Epithelial cell of proximal tubule (primary cell): ENCODE measurements around the gene TPRX2. TPM values are rescaled to one million over a fixed set of nuclear protein-coding genes. Genes with fewer than 3 reads are reported as not detected.

Source experiments
- DNase-seq: peaks from one replicate; pipeline ENCODE4 v3.0.0-alpha.2; 2011; ENCODE audit warnings: low read depth
- H3K4me3 ChIP-seq: 2 replicates; pipeline ENCODE4 v1.5.1; 2011; ENCODE audit warnings: low read depth, mild to moderate bottlenecking, low read length
- total RNA-seq: library from RNA; depleted of rRNA; stranded (reverse); fragments of >200 nt; gene quantifications from 2 replicates; pipeline ENCODE4 v1.2.3, GENCODE V29; 2015
- TF ChIP-seq, protein P1 (sequence below): conservative IDR thresholded peaks from 2 replicates; pipeline ENCODE4 v1.5.1; 2012; ENCODE audit warnings: low read depth, mild to moderate bottlenecking, low read length

TPRX2 gene
- total RNA-seq, 1 donor from 2014 or later, result not detected

DNA sequence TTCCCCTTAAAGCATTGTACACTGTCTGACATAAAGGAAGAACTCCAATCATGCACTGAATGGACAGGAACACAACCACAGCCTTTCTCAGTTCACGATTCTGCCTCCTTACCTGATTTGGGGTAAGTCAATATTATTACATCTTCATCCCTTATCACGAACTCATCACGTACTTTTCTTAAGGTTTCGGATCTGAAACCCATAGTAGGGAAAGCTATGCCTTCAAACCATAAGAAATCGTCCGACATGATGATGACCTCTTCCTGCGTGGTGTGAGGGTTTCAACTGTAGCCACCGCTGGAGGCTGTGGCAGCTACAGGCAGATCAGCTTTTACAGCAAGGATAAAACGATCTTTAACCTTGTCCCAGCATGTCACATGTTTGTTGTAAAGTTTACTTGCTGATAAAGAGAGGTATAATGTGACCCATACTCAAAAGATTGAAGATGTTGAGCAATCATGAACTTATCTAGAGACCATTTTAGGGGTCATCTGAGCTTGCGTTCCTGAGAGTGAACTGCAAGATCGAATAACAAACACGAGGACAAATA lies 27.1 kb downstream of the TPRX2 start, which contains the start of gene SULT2A1:
TSS of gene SULT2A1 (minus strand) at position 306 of the 550 bp plus-strand sequence. CDS start at position 248, 58 bp downstream.
- no peak for DNase-seq
- TF ChIP-seq, protein P1, sequence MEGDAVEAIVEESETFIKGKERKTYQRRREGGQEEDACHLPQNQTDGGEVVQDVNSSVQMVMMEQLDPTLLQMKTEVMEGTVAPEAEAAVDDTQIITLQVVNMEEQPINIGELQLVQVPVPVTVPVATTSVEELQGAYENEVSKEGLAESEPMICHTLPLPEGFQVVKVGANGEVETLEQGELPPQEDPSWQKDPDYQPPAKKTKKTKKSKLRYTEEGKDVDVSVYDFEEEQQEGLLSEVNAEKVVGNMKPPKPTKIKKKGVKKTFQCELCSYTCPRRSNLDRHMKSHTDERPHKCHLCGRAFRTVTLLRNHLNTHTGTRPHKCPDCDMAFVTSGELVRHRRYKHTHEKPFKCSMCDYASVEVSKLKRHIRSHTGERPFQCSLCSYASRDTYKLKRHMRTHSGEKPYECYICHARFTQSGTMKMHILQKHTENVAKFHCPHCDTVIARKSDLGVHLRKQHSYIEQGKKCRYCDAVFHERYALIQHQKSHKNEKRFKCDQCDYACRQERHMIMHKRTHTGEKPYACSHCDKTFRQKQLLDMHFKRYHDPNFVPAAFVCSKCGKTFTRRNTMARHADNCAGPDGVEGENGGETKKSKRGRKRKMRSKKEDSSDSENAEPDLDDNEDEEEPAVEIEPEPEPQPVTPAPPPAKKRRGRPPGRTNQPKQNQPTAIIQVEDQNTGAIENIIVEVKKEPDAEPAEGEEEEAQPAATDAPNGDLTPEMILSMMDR, result no peak
- H3K4me3 ChIP-seq, result no peak within 1 kb of the TSS

DNA sequence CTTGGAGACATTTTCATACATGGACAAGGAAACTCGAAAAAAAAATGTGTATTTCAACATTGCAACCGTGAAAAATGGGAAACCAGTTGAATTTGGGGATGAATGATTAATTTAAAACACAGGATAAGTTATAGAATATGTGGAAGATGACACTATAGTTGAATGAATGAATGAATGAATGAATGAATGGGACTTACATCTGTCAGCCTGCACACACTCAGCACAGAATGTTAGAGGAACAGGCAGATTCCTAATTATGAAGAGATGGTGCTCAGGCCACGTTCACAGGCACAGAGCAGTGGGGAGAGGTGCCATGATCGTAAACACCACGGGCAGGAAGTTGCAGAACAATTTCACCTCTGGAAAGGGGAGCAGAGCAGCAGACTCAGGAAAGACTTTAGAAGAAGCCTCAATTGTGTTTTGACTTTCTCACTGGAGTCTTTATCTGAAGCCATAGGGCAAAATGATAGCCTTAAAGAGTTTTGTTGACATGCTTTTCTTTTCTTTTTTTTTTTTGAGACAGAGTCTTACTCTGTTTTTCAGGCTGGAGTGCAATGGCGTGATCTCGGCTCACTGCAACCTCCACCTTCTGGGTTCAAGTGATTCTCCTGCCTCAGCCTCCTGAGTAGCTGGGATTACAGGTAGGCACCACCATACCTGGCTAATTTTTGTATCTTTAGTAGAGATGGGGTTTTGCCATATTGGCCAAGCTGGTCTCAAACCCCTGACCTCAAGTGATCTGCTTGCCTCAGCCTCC lies 32.0 kb downstream of the TPRX2 start:
- no peak for DNase-seq
- TF ChIP-seq, protein P1, result no peak
- H3K4me3 ChIP-seq, result no peak overlapping the region

DNA sequence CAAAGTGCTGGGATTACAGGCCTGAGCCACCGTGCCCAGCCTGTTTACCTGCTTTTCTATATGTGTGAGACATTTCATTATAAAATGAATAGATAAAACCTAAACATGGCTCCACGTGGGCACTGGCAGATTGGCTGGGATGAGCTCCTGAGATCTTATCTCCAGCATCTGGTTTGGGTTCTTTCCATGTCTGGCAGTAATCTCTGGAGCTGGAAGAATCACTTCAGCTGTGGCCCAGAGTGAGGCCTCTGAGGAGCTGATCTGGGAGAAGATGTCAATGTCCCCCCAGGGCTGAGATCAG lies 32.5 kb downstream of the TPRX2 start:
- no peak overlapping the region for H3K4me3 ChIP-seq
- TF ChIP-seq, protein P1, result no peak
- no peak for DNase-seq

DNA sequence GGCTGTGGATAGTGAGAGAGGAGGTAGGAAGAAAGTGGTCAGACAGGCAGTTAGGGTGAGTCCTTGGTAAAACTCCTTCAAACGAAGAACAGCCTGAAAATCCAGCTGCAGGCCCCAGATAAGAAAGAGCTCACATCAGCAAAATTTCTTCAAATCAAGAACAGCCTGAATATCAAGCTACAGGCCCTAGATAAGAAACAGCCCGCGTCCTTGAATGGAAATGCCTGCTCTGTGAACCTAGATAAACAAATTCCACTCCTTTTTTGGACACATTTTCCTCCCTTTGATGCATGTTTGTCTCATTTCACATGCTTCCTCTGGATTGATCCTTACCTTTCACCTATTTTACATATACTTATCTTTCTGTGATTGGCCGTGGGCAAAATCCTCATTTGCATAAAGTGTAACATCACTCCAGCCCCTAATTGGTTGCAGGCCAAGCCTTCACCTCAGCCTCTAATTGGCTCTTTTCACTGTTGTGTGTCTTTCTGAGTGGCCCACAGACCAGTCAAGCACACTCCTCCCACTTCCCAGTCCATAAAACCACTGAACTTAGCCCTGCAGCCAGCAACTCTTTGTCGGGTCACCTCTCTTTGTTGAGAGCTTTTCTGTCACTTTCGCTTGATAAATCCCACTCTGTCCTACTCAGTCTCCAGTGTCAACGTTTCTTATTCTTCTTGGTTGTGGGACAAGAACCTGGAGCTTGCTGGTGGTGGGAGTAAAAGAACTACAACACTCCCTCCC lies 33.1 kb downstream of the TPRX2 start:
- DNase-seq, result no peak
- H3K4me3 ChIP-seq, result no peak overlapping the region
- TF ChIP-seq, protein P1, result no peak

DNA sequence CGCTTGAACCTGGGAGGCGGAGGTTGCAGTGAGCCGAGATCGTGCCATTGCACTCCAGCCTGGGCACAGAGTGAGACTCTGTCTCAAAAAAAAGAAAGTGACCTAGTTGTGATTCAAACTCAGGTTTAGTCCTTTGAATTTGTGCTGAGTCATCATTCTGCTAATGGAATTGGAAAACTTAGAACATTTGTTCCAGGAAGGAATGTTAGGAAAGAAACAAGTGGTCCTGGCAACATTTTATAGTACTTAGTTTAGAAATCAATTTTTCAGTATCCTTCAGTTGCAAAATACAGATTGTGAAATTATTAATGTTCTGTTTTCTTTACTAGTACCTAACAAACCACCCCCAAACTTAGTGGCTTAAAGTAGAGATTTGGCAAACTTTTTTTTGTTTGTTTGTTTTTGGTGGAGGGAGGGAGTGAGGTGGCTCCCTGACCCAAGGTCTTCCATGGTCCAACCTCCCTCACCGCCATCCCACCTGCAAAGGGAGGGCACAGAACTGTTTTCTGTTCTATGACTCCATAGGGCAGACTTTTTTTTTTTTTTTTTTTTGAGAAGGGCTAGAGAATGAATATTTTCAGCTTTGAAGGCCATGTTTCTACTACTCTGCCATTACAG lies 36.2 kb downstream of the TPRX2 start:
- no peak overlapping the region for H3K4me3 ChIP-seq
- TF ChIP-seq, protein P1, result no peak
- DNase-seq, result no peak

DNA sequence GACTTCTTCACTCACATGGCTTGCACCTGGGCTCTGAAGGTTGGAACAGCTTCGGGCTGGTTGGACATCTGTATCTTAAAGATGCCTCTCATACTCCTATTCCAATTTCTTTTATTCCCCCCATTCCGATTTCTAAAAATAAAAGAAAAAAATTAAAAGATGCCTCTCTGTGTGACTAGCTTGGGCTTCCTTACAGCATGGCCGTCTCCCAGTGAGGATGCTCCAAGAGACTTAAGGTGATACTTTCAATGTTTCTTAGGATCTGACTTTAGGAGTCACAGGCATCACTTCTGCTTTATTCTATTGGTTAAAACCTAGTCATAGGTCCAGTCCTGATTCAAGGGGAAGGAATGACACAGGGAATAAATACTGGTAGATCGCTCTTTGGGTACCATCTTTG lies 37.0 kb downstream of the TPRX2 start:
- no peak overlapping the region for H3K4me3 ChIP-seq
- no peak for DNase-seq
- TF ChIP-seq, protein P1, result no peak
